Anterior cingulate cortex (tissue), 58 donors: ENCODE results near the gene FBN2.

Experiments
- DNase-seq, 58 donors: peaks; one replicate each; lab custom pipeline; 2025; lab: John Stamatoyannopoulos, UW

Gene FBN2

GRCh38 chr5:128225245-128226030 lies 312.6 kb downstream of the FBN2 start:
- no peak for DNase-seq

DNA sequence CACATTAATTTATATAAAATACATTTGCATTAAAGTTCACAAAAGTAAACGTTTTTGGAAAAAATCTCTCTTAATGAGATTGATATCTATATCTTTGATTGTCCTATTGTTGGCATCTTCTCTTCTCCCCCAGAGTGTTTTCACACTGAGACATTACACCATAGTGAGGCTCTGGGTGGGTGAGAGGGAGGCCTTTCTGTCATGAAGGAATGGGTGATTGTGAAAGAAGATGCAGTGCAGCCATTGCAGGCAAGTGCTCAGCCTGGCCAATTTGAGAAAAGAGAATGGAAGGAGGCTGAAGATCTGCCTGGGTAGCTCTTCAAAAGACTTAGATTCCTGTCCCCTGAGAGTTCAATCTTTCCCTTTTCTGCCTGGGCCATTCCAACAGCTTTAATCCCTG lies 313.7 kb downstream of the FBN2 start:
- no peak for DNase-seq

DNA sequence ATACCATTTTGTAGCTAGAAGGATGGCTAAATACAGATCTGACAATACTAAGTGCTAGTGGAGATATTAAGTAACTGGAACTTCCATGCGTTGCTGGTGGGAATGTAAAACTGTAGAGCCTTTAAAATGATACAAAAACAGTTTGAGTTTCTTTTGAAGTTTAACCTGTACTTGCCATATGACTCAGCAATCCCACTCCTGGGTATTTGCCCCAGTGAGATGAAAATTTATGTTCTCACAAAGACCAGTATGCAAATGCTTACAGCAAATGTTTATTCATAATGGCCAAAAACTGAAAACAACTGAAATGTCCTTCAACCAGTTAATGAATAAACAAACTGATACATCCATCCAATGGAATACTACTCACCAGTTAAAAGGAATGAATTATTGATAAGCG lies 317.2 kb downstream of the FBN2 start:
- no peak for DNase-seq

GRCh38 chr5:128216860-128217531 lies 321.0 kb downstream of the FBN2 start:
- peak in 41 of 58 donors; percentile 2 to 83 (median 36) for DNase-seq

DNA sequence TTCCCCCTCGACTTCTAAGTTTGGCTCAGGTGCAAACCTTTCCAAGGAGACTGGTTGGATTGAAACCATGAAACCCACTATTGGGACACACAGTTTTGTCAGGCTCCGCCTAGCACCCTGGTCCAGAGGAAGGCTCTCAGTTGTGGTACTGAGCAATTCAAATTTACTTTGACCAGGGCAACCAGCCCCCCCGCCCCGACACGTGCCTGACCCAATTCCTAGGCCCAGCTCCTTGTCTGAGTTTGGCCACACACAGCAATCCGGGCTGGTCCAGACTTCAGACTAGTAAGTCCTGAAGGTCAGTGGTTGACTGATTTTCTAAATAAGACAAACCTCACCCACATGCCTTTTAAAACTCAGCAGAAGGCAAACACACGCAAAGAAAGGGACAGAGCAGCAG lies 321.8 kb downstream of the FBN2 start:
- peak in 9 of 58 donors; percentile 1 to 43 (median 11) for DNase-seq

GRCh38 chr5:128213833-128214232 lies 324.2 kb downstream of the FBN2 start:
- DNase-seq, result no peak

- DNase-seq, result peak in 39 of 58 donors; percentile 5 to 65 (median 27)
Observed at GRCh38 chr5:128213340-128213739, 324.7 kb downstream of the FBN2 start.

- DNase-seq, result no peak
Observed at GRCh38 chr5:128212191-128212806, 325.7 kb downstream of the FBN2 start.

GRCh38 chr5:128208436-128208835 lies 329.6 kb downstream of the FBN2 start:
- no peak for DNase-seq
